Effector memory CD4-positive, alpha-beta T cell (primary cell): Measurements from ENCODE around the gene SCCPDH.
A peak's percentile ranks its signal among the peaks of the same experiment; 100 is the strongest.
"Not testable (repeated sequence)": the region's sequence is repeated elsewhere in the genome, so short reads cannot be mapped to it uniquely, and the experiment has no call there.

Source experiments
- DNase-seq, 3 donors: peaks; one replicate each; pipeline ENCODE4 v3.0.0-alpha.2; 2020
- H3K27ac ChIP-seq: 2 replicates; pipeline ENCODE4 v1.7.0; 2013; ENCODE audit warnings: mild to moderate bottlenecking, low read length, moderate library complexity; ENCODE audit not compliant: insufficient read depth, poor library complexity, severe bottlenecking
- H3K27me3 ChIP-seq: replicated peaks from 2 replicates; pipeline ENCODE4 v1.7.0; 2013; ENCODE audit warnings: mild to moderate bottlenecking, low read length; ENCODE audit not compliant: insufficient read depth, control insufficient read depth, poor library complexity, severe bottlenecking
- H3K36me3 ChIP-seq: 2 replicates; pipeline ENCODE4 v1.7.0; 2013; ENCODE audit warnings: mild to moderate bottlenecking, low read length, moderate library complexity; ENCODE audit not compliant: control insufficient read depth, insufficient read depth
- H3K4me1 ChIP-seq: 2 replicates; pipeline ENCODE4 v1.7.0; 2013; ENCODE audit warnings: low read length, mild to moderate bottlenecking; ENCODE audit not compliant: control insufficient read depth, insufficient read depth, poor library complexity, severe bottlenecking
- H3K4me3 ChIP-seq: 2 replicates; pipeline ENCODE4 v1.7.0; 2013; ENCODE audit warnings: low read length, low read depth, mild to moderate bottlenecking; ENCODE audit not compliant: insufficient read depth, poor library complexity, severe bottlenecking
- H3K9me3 ChIP-seq: 2 replicates; pipeline ENCODE4 v1.7.0; 2013; ENCODE audit warnings: mild to moderate bottlenecking, low read length, moderate library complexity; ENCODE audit not compliant: control insufficient read depth

SCCPDH gene

GRCh38 chr1:246705368-246705767, 18.8 kb upstream of the SCCPDH start:
- Histone ChIP-seq H3K4me3 (no peak overlapping the region), H3K4me1 (no peaks in the 10 kb centered on the region), H3K27ac (no peak overlapping the region), H3K27me3 (no peaks in the 10 kb centered on the region), H3K36me3 (no peaks in the 10 kb centered on the region), H3K9me3 (no peaks in the 10 kb centered on the region)
- DNase-seq: no peak

GRCh38 chr1:246708166-246708565, 16.0 kb upstream of the SCCPDH start:
- Histone ChIP-seq H3K27me3 (no peaks in the 10 kb centered on the region), H3K4me3 (no peak overlapping the region), H3K9me3 (no peaks in the 10 kb centered on the region), H3K27ac (no peak overlapping the region), H3K4me1 (no peaks in the 10 kb centered on the region), H3K36me3 (no peaks in the 10 kb centered on the region)
- DNase-seq: no peak

- Histone ChIP-seq H3K4me3 (no peak overlapping the region), H3K27ac (no peak overlapping the region), H3K4me1 (no peaks in the 10 kb centered on the region), H3K27me3 (no peaks in the 10 kb centered on the region), H3K9me3 (no peaks in the 10 kb centered on the region), H3K36me3 (no peaks in the 10 kb centered on the region)
- no peak for DNase-seq
Measured at GRCh38 chr1:246709196-246709595, 15.0 kb upstream of the SCCPDH start.

GRCh38 chr1:246709835-246710234, 14.4 kb upstream of the SCCPDH start:
- Histone ChIP-seq H3K9me3 (no peaks in the 10 kb centered on the region), H3K4me1 (no peaks in the 10 kb centered on the region), H3K27ac (no peak overlapping the region), H3K36me3 (no peaks in the 10 kb centered on the region), H3K27me3 (no peaks in the 10 kb centered on the region), H3K4me3 (no peak overlapping the region)
- no peak for DNase-seq

- Histone ChIP-seq H3K4me1 (no peaks in the 10 kb centered on the region), H3K36me3 (no peaks in the 10 kb centered on the region), H3K9me3 (no peaks in the 10 kb centered on the region), H3K4me3 (no peak overlapping the region), H3K27me3 (no peaks in the 10 kb centered on the region), H3K27ac (no peak overlapping the region)
- no peak for DNase-seq
Measured at GRCh38 chr1:246711548-246712003, 12.6 kb upstream of the SCCPDH start.

DNA sequence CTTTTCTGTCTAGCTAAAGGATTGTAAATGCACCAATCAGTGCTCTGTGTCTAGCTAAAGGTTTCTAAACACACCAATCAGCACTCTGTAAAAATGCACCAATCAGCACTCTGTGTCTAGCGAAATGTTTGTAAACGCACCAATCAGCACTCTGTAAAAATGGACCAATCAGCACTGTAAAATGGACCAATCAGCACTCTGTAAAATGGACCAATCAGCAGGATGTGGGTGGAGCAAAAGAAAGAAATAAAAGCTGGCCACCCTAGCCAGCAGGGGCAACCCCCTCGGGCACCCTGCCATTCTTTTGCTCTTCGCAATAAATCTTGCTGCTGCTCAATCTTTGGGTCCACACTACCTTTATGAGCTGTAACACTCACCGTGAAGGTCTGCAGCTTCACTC, 11.8 kb upstream of the SCCPDH start:
- not testable (repeated sequence) for H3K36me3 ChIP-seq, H3K9me3 ChIP-seq, H3K27ac ChIP-seq, H3K27me3 ChIP-seq, DNase-seq, H3K4me3 ChIP-seq, H3K4me1 ChIP-seq

DNA sequence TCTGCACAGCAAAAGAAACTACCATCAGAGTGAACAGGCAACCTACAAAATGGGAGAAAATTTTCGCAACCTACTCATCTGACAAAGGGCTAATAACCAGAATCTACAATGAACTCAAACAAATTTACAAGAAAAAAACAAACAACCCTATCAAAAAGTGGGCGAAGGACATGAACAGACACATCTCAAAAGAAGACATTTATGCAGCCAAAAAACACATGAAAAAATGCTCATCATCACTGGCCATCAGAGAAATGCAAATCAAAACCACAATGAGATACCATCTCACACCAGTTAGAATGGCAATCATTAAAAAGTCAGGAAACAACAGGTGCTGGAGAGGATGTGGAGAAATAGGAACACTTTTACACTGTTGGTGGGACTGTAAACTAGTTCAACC, 4.8 kb upstream of the SCCPDH start:
- H3K4me1 ChIP-seq, H3K36me3 ChIP-seq, H3K4me3 ChIP-seq, H3K27ac ChIP-seq, DNase-seq, H3K9me3 ChIP-seq, H3K27me3 ChIP-seq: not testable (repeated sequence)

DNA sequence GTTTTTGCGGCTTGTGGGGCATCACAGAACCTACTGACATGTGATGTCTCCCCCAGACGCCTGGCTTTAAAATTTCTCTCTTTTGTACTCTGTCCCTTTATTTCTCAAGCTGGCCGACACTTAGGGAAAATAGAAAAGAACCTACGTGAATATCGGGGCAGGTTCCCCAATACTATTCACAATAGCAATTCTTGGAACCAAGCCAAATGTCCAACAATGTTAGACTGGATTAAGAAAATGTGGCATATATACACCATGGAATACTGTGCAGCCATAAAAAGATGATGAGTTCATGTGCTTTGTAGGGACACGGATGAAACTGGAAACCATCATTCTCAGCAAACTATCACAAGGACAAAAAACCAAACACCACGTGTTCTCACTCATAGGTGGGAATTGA, 3.4 kb upstream of the SCCPDH start:
- not testable (repeated sequence) for H3K27me3 ChIP-seq, H3K27ac ChIP-seq, DNase-seq, H3K4me1 ChIP-seq, H3K9me3 ChIP-seq, H3K4me3 ChIP-seq, H3K36me3 ChIP-seq

DNA sequence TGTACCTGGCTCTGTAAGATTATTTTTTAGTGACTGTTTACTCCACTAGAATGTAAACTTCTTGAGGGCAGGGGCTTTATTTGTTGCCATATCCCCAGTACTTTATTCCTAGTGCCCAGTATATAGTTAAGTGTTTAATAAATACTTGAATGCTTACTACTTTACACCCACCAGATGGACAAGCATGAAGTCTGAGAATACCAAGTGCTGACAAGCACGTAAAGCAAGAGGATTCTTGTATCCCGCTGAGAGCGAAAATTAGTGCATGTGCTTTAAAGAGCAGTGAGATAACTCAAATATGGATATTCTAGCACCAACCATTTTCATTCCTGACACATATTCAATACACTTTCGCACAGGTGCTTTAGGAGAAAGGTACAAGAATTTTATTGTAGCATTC, 1.5 kb upstream of the SCCPDH start:
- Histone ChIP-seq H3K27ac (no peak overlapping the region), H3K4me1 (peaks cover 5% of the 10 kb centered on the region), H3K27me3 (no peaks in the 10 kb centered on the region), H3K4me3 (no peak overlapping the region), H3K9me3 (no peaks in the 10 kb centered on the region), H3K36me3 (no peaks in the 10 kb centered on the region)
- DNase-seq: no peak

DNA sequence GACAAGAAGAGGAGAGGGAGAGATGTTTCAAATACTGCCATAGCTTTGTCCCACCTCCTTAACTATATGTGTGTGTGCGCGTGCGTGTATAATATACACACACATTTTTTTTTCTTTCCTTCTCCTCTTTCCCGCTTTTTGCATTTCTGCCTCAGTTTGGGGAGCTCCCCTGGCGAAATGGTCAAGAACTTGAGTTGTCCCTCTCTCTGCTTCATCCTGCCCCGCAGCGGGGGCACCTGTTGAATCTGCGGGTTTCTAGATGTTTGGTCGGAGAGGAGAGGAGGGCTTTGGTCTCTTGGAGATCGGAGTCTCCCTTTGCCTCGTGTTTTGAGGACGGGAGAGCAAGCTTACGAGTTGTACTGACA, 504 bp downstream of the SCCPDH start:
- peaks cover 5% of the 10 kb centered on the region for H3K4me1 ChIP-seq
- no peaks in the 10 kb centered on the region for H3K36me3 ChIP-seq
- no peak for DNase-seq
- H3K4me3 ChIP-seq: peak overlapping the region; percentile 68
- H3K27me3 ChIP-seq: no peaks in the 10 kb centered on the region
- H3K9me3 ChIP-seq: no peaks in the 10 kb centered on the region
- no peak overlapping the region for H3K27ac ChIP-seq

DNA sequence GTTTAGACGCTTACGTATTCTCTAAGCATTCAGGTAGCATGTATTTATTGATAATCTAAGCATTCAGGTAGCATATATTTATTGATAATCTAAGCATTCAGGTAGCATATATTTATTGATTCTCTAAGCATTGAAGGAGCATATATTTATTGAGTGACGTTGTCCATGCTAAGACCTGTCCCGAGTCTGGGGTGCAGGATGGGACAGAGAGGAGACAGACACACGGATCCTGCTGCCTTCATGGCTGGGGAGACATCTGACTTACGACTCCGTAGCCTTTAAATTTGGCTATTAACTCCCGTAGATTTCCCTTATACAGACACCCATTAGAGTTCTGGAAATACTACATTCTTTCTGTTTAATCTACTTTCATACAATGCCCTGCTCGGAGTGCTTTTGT, 982 bp downstream of the SCCPDH start:
- no peaks in the 10 kb centered on the region for H3K9me3 ChIP-seq
- H3K27ac ChIP-seq: no peak overlapping the region
- H3K4me1 ChIP-seq: peaks cover 5% of the 10 kb centered on the region
- H3K27me3 ChIP-seq: no peaks in the 10 kb centered on the region
- no peak for DNase-seq
- H3K4me3 ChIP-seq: no peak overlapping the region
- no peaks in the 10 kb centered on the region for H3K36me3 ChIP-seq
